Endodermal cell (in vitro differentiated cells): ENCODE data around the gene SPOCK1. TPM values are rescaled to one million over a fixed set of nuclear protein-coding genes. Genes with fewer than 3 reads are reported as not detected.

Source experiments
- DNase-seq: peaks from one replicate; pipeline ENCODE4 v3.0.0-alpha.2; 2017
- H3K27ac ChIP-seq: 2 replicates; pipeline ENCODE4 v1.5.1; 2013; ENCODE audit warnings: mild to moderate bottlenecking, low read depth, low read length, moderate library complexity
- H3K27me3 ChIP-seq: 2 replicates; pipeline ENCODE4 v1.6.1; 2013; ENCODE audit warnings: mild to moderate bottlenecking, low read length, moderate library complexity; ENCODE audit not compliant: insufficient read depth, control insufficient read depth, poor library complexity, severe bottlenecking
- H3K36me3 ChIP-seq: 2 replicates; pipeline ENCODE4 v1.7.0; 2013; ENCODE audit warnings: mild to moderate bottlenecking, low read length, moderate library complexity; ENCODE audit not compliant: control insufficient read depth, insufficient read depth
- H3K4me1 ChIP-seq: one replicate; pipeline ENCODE4 v1.7.0; 2013; ENCODE audit warnings: low read length; ENCODE audit not compliant: control insufficient read depth, insufficient read depth
- H3K4me3 ChIP-seq: 2 replicates; pipeline ENCODE4 v1.5.1; 2013; ENCODE audit warnings: mild to moderate bottlenecking, low read length, moderate library complexity
- H3K9ac ChIP-seq: 2 replicates; pipeline ENCODE4 v1.6.1; 2013; ENCODE audit warnings: mild to moderate bottlenecking, low read length, moderate library complexity; ENCODE audit not compliant: poor library complexity, severe bottlenecking; ENCODE audit errors: extremely low read depth
- H3K9me3 ChIP-seq: 2 replicates; pipeline ENCODE4 v1.6.1; 2013; ENCODE audit warnings: mild to moderate bottlenecking, low read length, moderate library complexity; ENCODE audit not compliant: control insufficient read depth
- H3K27ac Mint-ChIP-seq: 2 replicates; pipeline ENCODE4 v1.8.0; 2020; ENCODE audit warnings: mixed read lengths
- H3K27me3 Mint-ChIP-seq: 2 replicates; pipeline ENCODE4 v1.8.0; 2021; ENCODE audit warnings: mild to moderate bottlenecking, mixed read lengths; ENCODE audit not compliant: insufficient read depth
- H3K36me3 Mint-ChIP-seq: 2 replicates; pipeline ENCODE4 v1.8.0; 2020; ENCODE audit warnings: low read depth, mixed read lengths
- H3K4me1 Mint-ChIP-seq: 2 replicates; pipeline ENCODE4 v1.8.0; 2020; ENCODE audit warnings: mixed read lengths
- H3K4me3 Mint-ChIP-seq: 2 replicates; pipeline ENCODE4 v1.8.0; 2020; ENCODE audit warnings: mild to moderate bottlenecking, moderate library complexity, mixed read lengths
- H3K9me3 Mint-ChIP-seq: 2 replicates; pipeline ENCODE4 v1.8.0; 2020; ENCODE audit warnings: mild to moderate bottlenecking, mixed read lengths
- CTCF ChIP-seq: fragments of 200-600 bp; sonication (generic); conservative IDR thresholded peaks from 2 replicates; pipeline ENCODE4 v1.5.0; 2021; ENCODE audit warnings: antibody characterized with exemption, mild to moderate bottlenecking
- WGBS, 2 experiments: methylation state at CpG; one replicate each; pipeline versions ENCODE4 v1.1.5 to v1.1.7; 2013; ENCODE audit warnings: missing lambda C conversion rate in 2 of 2, mixed read lengths in 1 of 2; ENCODE audit not compliant: insufficient coverage in 1 of 2, insufficient read length in 1 of 2; 5-methylcytosine and 5-hydroxymethylcytosine counted together
- total RNA-seq, 2 donors: library from RNA; stranded (reverse); fragmentation: NEBNext Ultra II Directional in 1 of 2; extraction: Animal tissue kit (Norgen Biotek cat#: 25700) in 1 of 2; gene quantifications; 2 replicates in 1 of 2; 3 replicates in 1 of 2; pipeline ENCODE4 v1.2.1, GENCODE V29; 2021

SPOCK1 gene
- total RNA-seq, 2 donors from 2014 or later = 25.8 to 39.8 TPM

- Histone ChIP-seq H3K36me3 (no peaks in the 10 kb centered on the region), H3K4me3 (no peak overlapping the region), H3K9me3 (no peaks in the 10 kb centered on the region), H3K9ac (no peak overlapping the region), H3K4me1 (peaks cover 4% of the 10 kb centered on the region), H3K27ac (no peak overlapping the region), H3K27me3 (peaks cover 56% of the 10 kb centered on the region)
- WGBS, 2 experiments = 76 to 88% methylated on average over 1 of the region's 1 CpG
- no peak overlapping the region for H3K4me3 Mint-ChIP-seq
- no peaks in the 10 kb centered on the region for H3K9me3 Mint-ChIP-seq
- DNase-seq = no peak
- H3K36me3 Mint-ChIP-seq = no peaks in the 10 kb centered on the region
- no peak overlapping the region for H3K27ac Mint-ChIP-seq
- TF ChIP-seq CTCF = no peak
- H3K4me1 Mint-ChIP-seq = peaks cover 16% of the 10 kb centered on the region
- H3K27me3 Mint-ChIP-seq = peaks cover 34% of the 10 kb centered on the region
Measured at GRCh38 chr5:137437774-137438173, 61.4 kb downstream of the SPOCK1 start.

GRCh38 chr5:137433539-137433938 is 65.6 kb downstream of the SPOCK1 start:
- H3K9me3 Mint-ChIP-seq = no peaks in the 10 kb centered on the region
- Histone ChIP-seq H3K27ac (no peak overlapping the region), H3K9ac (no peak overlapping the region), H3K36me3 (no peaks in the 10 kb centered on the region), H3K9me3 (no peaks in the 10 kb centered on the region), H3K27me3 (peaks cover 46% of the 10 kb centered on the region), H3K4me3 (no peak overlapping the region), H3K4me1 (no peaks in the 10 kb centered on the region)
- peaks cover 21% of the 10 kb centered on the region for H3K27me3 Mint-ChIP-seq
- no peak overlapping the region for H3K4me3 Mint-ChIP-seq
- H3K36me3 Mint-ChIP-seq = no peaks in the 10 kb centered on the region
- 80 to 100% methylated on average over 2 of the region's 2 CpGs for whole genome bisulfite sequencing, 2 experiments
- H3K27ac Mint-ChIP-seq = no peak overlapping the region
- H3K4me1 Mint-ChIP-seq = no peaks in the 10 kb centered on the region
- no peak for DNase-seq
- TF ChIP-seq CTCF = no peak

GRCh38 chr5:137432376-137432775 is 66.8 kb downstream of the SPOCK1 start:
- Histone ChIP-seq H3K9me3 (no peaks in the 10 kb centered on the region), H3K9ac (no peak overlapping the region), H3K27ac (no peak overlapping the region), H3K36me3 (no peaks in the 10 kb centered on the region), H3K27me3 (peaks cover 42% of the 10 kb centered on the region), H3K4me1 (no peaks in the 10 kb centered on the region), H3K4me3 (no peak overlapping the region)
- Mint-ChIP-seq H3K36me3 (no peaks in the 10 kb centered on the region), H3K9me3 (no peaks in the 10 kb centered on the region), H3K4me1 (no peaks in the 10 kb centered on the region), H3K27ac (no peak overlapping the region), H3K4me3 (no peak overlapping the region), H3K27me3 (peaks cover 13% of the 10 kb centered on the region)
- DNase-seq = no peak
- 88 to 100% methylated on average over 1 of the region's 2 CpGs for WGBS, 2 experiments
- TF ChIP-seq CTCF = no peak
